ENCODE results near the gene JMJD1C. TPM values are rescaled to one million over a fixed set of nuclear protein-coding genes. Genes with fewer than 3 reads are reported as not detected.

Gene JMJD1C
- polyA plus RNA-seq, 2 of the 4 experiments (the other 2 are of a cell fraction): 15.9 to 47.2 TPM

- CTCF ChIA-PET: interaction anchor here (1.0 kb wide), 1 partner anchor 17 kb away, joined by 3 read pairs; no protein-coding TSS in a partner anchor
- Histone ChIP-seq H3K4me1 (peaks cover 45% of the 10 kb centered on the region), H3K4me3 (no peak overlapping the region), H3K9me3 (no peaks in the 10 kb centered on the region), H3K27ac (no peak overlapping the region), H3K4me2 (no peak overlapping the region; the same call in 2 of the 3 replicates)
- WGBS (ENCODE audit: missing lambda C conversion rate): 82% methylated on average over 2 of the region's 2 CpGs
- TF ChIP-seq, protein P1, sequence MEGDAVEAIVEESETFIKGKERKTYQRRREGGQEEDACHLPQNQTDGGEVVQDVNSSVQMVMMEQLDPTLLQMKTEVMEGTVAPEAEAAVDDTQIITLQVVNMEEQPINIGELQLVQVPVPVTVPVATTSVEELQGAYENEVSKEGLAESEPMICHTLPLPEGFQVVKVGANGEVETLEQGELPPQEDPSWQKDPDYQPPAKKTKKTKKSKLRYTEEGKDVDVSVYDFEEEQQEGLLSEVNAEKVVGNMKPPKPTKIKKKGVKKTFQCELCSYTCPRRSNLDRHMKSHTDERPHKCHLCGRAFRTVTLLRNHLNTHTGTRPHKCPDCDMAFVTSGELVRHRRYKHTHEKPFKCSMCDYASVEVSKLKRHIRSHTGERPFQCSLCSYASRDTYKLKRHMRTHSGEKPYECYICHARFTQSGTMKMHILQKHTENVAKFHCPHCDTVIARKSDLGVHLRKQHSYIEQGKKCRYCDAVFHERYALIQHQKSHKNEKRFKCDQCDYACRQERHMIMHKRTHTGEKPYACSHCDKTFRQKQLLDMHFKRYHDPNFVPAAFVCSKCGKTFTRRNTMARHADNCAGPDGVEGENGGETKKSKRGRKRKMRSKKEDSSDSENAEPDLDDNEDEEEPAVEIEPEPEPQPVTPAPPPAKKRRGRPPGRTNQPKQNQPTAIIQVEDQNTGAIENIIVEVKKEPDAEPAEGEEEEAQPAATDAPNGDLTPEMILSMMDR (IDR thresholded peaks at IDR 0.05): no peak
- TF ChIP-seq HOXB13 (CRISPR knock-in tag; IDR thresholded peaks at IDR 0.05; ENCODE audit: low read depth): no peak
- TF ChIP-seq CBX2 (IDR thresholded peaks at IDR 0.05; ENCODE audit: borderline replicate concordance, low read depth): no peak
- TF ChIP-seq, protein P2, sequence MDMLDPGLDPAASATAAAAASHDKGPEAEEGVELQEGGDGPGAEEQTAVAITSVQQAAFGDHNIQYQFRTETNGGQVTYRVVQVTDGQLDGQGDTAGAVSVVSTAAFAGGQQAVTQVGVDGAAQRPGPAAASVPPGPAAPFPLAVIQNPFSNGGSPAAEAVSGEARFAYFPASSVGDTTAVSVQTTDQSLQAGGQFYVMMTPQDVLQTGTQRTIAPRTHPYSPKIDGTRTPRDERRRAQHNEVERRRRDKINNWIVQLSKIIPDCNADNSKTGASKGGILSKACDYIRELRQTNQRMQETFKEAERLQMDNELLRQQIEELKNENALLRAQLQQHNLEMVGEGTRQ (IDR thresholded peaks at IDR 0.05): no peak
- TF ChIP-seq, protein P3, sequence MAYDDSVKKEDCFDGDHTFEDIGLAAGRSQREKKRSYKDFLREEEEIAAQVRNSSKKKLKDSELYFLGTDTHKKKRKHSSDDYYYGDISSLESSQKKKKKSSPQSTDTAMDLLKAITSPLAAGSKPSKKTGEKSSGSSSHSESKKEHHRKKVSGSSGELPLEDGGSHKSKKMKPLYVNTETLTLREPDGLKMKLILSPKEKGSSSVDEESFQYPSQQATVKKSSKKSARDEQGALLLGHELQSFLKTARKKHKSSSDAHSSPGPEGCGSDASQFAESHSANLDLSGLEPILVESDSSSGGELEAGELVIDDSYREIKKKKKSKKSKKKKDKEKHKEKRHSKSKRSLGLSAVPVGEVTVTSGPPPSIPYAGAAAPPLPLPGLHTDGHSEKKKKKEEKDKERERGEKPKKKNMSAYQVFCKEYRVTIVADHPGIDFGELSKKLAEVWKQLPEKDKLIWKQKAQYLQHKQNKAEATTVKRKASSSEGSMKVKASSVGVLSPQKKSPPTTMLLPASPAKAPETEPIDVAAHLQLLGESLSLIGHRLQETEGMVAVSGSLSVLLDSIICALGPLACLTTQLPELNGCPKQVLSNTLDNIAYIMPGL (CRISPR knock-in tag; IDR thresholded peaks at IDR 0.05; ENCODE audit: borderline replicate concordance): no peak
- TF ChIP-seq MAFK (IDR thresholded peaks at IDR 0.05; ENCODE audit: partially characterized antibody): no peak
- TF ChIP-seq EP300 (IDR thresholded peaks at IDR 0.05): no peak
- TF ChIP-seq CBX8 (IDR thresholded peaks at IDR 0.05): no peak
- TF ChIP-seq TP53 (CRISPR knock-in tag; IDR thresholded peaks at IDR 0.05): no peak
- TF ChIP-seq CEBPB (IDR thresholded peaks at IDR 0.05): no peak
- TF ChIP-seq MAZ (IDR thresholded peaks at IDR 0.05; ENCODE audit: borderline replicate concordance, low read depth, low read length): no peak
- no peak for TF ChIP-seq ZFP36 (IDR thresholded peaks at IDR 0.05; ENCODE audit: borderline replicate concordance, partially characterized antibody)
- TF ChIP-seq, protein P4, sequence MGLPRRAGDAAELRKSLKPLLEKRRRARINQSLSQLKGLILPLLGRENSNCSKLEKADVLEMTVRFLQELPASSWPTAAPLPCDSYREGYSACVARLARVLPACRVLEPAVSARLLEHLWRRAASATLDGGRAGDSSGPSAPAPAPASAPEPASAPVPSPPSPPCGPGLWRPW (IDR thresholded peaks at IDR 0.05): no peak
- TF ChIP-seq KDM1A (IDR thresholded peaks at IDR 0.05; ENCODE audit: low read depth): no peak
- POLR2A ChIA-PET: no interaction called here
- no peak for DNase-seq (ENCODE audit: low read depth in 1 of 2, low spot score in 1 of 2)
- FAIRE-seq: no peak
- ATAC-seq: no peak
Observed at GRCh38 chr10:63429281-63429680, 36.5 kb downstream of the JMJD1C start.

DNA sequence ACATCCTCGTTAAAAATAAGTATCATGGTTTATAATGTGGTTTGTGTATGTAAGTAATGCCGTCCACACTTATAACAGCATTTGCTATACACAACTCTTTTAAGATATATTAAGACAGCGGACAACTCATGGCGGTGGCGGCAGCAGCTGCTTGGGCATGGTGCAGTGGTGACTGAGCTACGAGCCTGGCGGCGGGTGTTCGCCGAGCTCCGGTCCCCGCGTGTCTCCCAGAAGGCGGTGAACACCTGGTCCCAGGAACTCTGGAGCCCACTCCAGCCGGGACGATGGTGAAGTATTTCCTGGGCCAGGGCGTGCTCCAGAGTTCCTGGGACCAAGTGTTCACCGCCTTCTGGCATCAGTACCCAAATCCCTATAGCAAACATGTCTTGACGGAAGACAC is 38.8 kb downstream of the JMJD1C start:
- DNase-seq (ENCODE audit: low read depth in 1 of 2, low spot score in 1 of 2) (no peak), ATAC-seq (no peak), FAIRE-seq (no peak)
- Histone ChIP-seq H3K4me1 (peaks cover 30% of the 10 kb centered on the region), H3K4me2 (no peak overlapping the region), H3K9me3 (no peaks in the 10 kb centered on the region), H3K4me3 (no peak overlapping the region), H3K27ac (no peak overlapping the region)
- TF ChIP-seq ZSCAN20 (CRISPR knock-in tag; IDR thresholded peaks at IDR 0.05) (no peak), GATA3 (IDR thresholded peaks at IDR 0.05; ENCODE audit: borderline replicate concordance) (no peak), JUN (IDR thresholded peaks at IDR 0.05) (no peak), TFCP2L1 (CRISPR knock-in tag; IDR thresholded peaks at IDR 0.05) (no peak), KDM5A (IDR thresholded peaks at IDR 0.05) (no peak), EP300 (IDR thresholded peaks at IDR 0.05) (no peak)
- TF ChIP-seq, protein P5, sequence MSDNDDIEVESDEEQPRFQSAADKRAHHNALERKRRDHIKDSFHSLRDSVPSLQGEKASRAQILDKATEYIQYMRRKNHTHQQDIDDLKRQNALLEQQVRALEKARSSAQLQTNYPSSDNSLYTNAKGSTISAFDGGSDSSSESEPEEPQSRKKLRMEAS (IDR thresholded peaks at IDR 0.05): no peak
- POLR2A ChIA-PET: no interaction called here
- CTCF ChIA-PET: no interaction called here
- 97% methylated on average over 17 of the region's 19 CpGs for WGBS (ENCODE audit: missing lambda C conversion rate)

- CTCF ChIA-PET: no interaction called here
- DNase-seq (ENCODE audit: low read depth in 1 of 2, low spot score in 1 of 2) (no peak), ATAC-seq (no peak), FAIRE-seq (no peak)
- POLR2A ChIA-PET: no interaction called here
- no peaks in the 10 kb centered on the region for H3K9me3 ChIP-seq
- peaks cover 18% of the 10 kb centered on the region for H3K4me1 ChIP-seq
- H3K27ac ChIP-seq: no peak overlapping the region
- no peak overlapping the region for H3K4me3 ChIP-seq
- WGBS (ENCODE audit: missing lambda C conversion rate): 85% methylated on average over 5 of the region's 5 CpGs
- no peak overlapping the region for H3K4me2 ChIP-seq
- no peak for TF ChIP-seq NFE2L2 (conservative IDR thresholded peaks at IDR 0.05; ENCODE audit: low read length)
- no peak for TF ChIP-seq RCOR1 (IDR thresholded peaks at IDR 0.05; ENCODE audit: low read depth, low read length)
- no peak for TF ChIP-seq RNF2 (IDR thresholded peaks at IDR 0.05; ENCODE audit: borderline replicate concordance, low read depth)
- no peak for TF ChIP-seq HDAC2 (IDR thresholded peaks at IDR 0.05)
- TF ChIP-seq MAZ (IDR thresholded peaks at IDR 0.05; ENCODE audit: borderline replicate concordance, low read depth, low read length): no peak
- TF ChIP-seq, protein P6, sequence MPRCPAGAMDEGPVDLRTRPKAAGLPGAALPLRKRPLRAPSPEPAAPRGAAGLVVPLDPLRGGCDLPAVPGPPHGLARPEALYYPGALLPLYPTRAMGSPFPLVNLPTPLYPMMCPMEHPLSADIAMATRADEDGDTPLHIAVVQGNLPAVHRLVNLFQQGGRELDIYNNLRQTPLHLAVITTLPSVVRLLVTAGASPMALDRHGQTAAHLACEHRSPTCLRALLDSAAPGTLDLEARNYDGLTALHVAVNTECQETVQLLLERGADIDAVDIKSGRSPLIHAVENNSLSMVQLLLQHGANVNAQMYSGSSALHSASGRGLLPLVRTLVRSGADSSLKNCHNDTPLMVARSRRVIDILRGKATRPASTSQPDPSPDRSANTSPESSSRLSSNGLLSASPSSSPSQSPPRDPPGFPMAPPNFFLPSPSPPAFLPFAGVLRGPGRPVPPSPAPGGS (IDR thresholded peaks at IDR 0.05): no peak
- TF ChIP-seq HOXB5 (CRISPR knock-in tag; IDR thresholded peaks at IDR 0.05): no peak
- no peak for TF ChIP-seq JUN (IDR thresholded peaks at IDR 0.05)
- TF ChIP-seq HEYL (CRISPR knock-in tag; IDR thresholded peaks at IDR 0.05): no peak
- TF ChIP-seq, protein P2 (IDR thresholded peaks at IDR 0.05): no peak
Observed at GRCh38 chr10:63425512-63425911, 40.3 kb downstream of the JMJD1C start.
